ENCODE data around the gene SNX10. TPM values are rescaled to one million over a fixed set of nuclear protein-coding genes. Genes with fewer than 3 reads are reported as not detected.

SNX10 gene
- total and polyA plus RNA-seq, 2 of the 4 experiments (the other 2 are of a cell fraction) = not detected

GRCh38 chr7:26356229-26356628 lies 64.6 kb downstream of the SNX10 start:
- BruUV-seq (replicated peaks) = no TSS peak
- Histone ChIP-seq H3K4me2 (ENCODE audit: low read depth, low read length) (no peak overlapping the region), H3K9me3 (ENCODE audit: control insufficient read depth, insufficient read depth, low read length) (no peaks in the 10 kb centered on the region), H2BK120ac (ENCODE audit: low read depth, low read length) (no peak overlapping the region), H3K79me1 (ENCODE audit: low read depth in 1 of 2, low read length in 2 of 2) (no peaks in the 10 kb centered on the region), H3K27me3 (ENCODE audit: control insufficient read depth, insufficient read depth, low read length) (peaks cover 3% of the 10 kb centered on the region; the same call in 1 of the 2 replicates), H3K4me3 (ENCODE audit: insufficient read depth, low read depth, low read length) (no peak overlapping the region), H3K18ac (ENCODE audit: low read depth, low read length) (no peak overlapping the region), H4K8ac (ENCODE audit: low read depth in 2 of 2, low read length in 2 of 2) (no peak overlapping the region), H3K14ac (replicated peaks; ENCODE audit: low read depth, low read length) (no peak overlapping the region), H2AK9ac (replicated peaks; ENCODE audit: low read depth, low read length, poor library complexity) (no peak overlapping the region), H3K27ac (ENCODE audit: insufficient read depth, low read length) (no peak overlapping the region), H3K9ac (ENCODE audit: low read depth, low read length) (no peak overlapping the region), H3K4ac (ENCODE audit: low read depth, low read length) (no peak overlapping the region), H3K23ac (ENCODE audit: low read depth, low read length) (no peak overlapping the region), H3K9me1 (ENCODE audit: insufficient read depth, low read length) (no peaks in the 10 kb centered on the region), H2AFZ (replicated peaks; ENCODE audit: low read length, poor library complexity) (no peak overlapping the region), H2BK15ac (ENCODE audit: low read depth, low read length) (no peak overlapping the region), H3K36me3 (ENCODE audit: control insufficient read depth, insufficient read depth, low read length) (no peaks in the 10 kb centered on the region), H4K20me1 (ENCODE audit: insufficient read depth, low read length) (no peaks in the 10 kb centered on the region), H4K91ac (ENCODE audit: insufficient read depth, low read depth, low read length) (no peak overlapping the region), H2BK5ac (ENCODE audit: low read depth, low read length, poor library complexity, severe bottlenecking) (no peak overlapping the region), H4K5ac (ENCODE audit: low read depth, low read length) (no peak overlapping the region), H3K56ac (ENCODE audit: extremely low read depth, insufficient read depth, low read length) (no peak overlapping the region), H2BK20ac (ENCODE audit: low read depth, low read length) (no peak overlapping the region), H2AK5ac (ENCODE audit: low read depth, low read length) (no peak overlapping the region), H3K4me1 (ENCODE audit: control insufficient read depth, insufficient read depth, low read length) (no peaks in the 10 kb centered on the region)
- DNase-seq (no peak), ATAC-seq (ENCODE audit: low read depth) (no peak)
- WGBS, 2 experiments (ENCODE audit: extremely low coverage in 2 of 2, insufficient read length in 1 of 2) = no CpG with 5 or more reads among the region's 3 CpGs
- ChIA-PET CTCF (interaction anchor here (0.8 kb wide), 1 partner anchor 312 kb away, joined by 3 read pairs; no protein-coding TSS in a partner anchor), POLR2A (ENCODE audit: unreplicated experiment) (no interaction called here)
- dilution Hi-C loops (cut with HindIII; ENCODE audit: low sequenced_read_pairs, unreplicated experiment) = no loop called here
- intact Hi-C loops (cut with micrococcal nuclease) = loop anchor here (5.0 kb wide), 2 partner anchors 154 to 444 kb away; partner anchors contain the start of genes CBX3 and HNRNPA2B1
- no peak for TF ChIP-seq BHLHE40 (IDR thresholded peaks at IDR 0.05; ENCODE audit: low read depth, low read length)
- TF ChIP-seq NFE2L2 (IDR thresholded peaks at IDR 0.05; ENCODE audit: low read depth, low read length) = no peak
- TF ChIP-seq RFX5 (IDR thresholded peaks at IDR 0.05; ENCODE audit: low read depth, low read length) = no peak
- no peak for TF ChIP-seq USF2 (IDR thresholded peaks at IDR 0.05; ENCODE audit: low read depth, low read length)
- TF ChIP-seq CTCF (conservative IDR thresholded peaks at IDR 0.05; ENCODE audit: low read depth, low read length) = no peak
- TF ChIP-seq CHD1 (IDR thresholded peaks at IDR 0.05; ENCODE audit: low read depth, low read length) = no peak
- no peak for TF ChIP-seq RCOR1 (IDR thresholded peaks at IDR 0.05; ENCODE audit: insufficient replicate concordance, low read length)
- TF ChIP-seq MAZ (IDR thresholded peaks at IDR 0.05; ENCODE audit: borderline replicate concordance, low read depth, low read length) = no peak
- no peak for TF ChIP-seq FOS (IDR thresholded peaks at IDR 0.05; ENCODE audit: low read depth, low read length)
- no peak for TF ChIP-seq CEBPB (IDR thresholded peaks at IDR 0.05; ENCODE audit: low read depth, low read length)
- TF ChIP-seq MAFK (IDR thresholded peaks at IDR 0.05; ENCODE audit: low read depth, low read length) = no peak
- TF ChIP-seq RAD21 (IDR thresholded peaks at IDR 0.05; ENCODE audit: low read length) = no peak
- TF ChIP-seq ELK1 (IDR thresholded peaks at IDR 0.05; ENCODE audit: borderline replicate concordance, low read depth, low read length) = no peak
- TF ChIP-seq POLR2A (IDR thresholded peaks at IDR 0.05; ENCODE audit: low read depth, low read length) = no peak
- TF ChIP-seq MXI1 (IDR thresholded peaks at IDR 0.05; ENCODE audit: borderline replicate concordance, low read depth, low read length) = no peak
- no peak for TF ChIP-seq SMC3 (IDR thresholded peaks at IDR 0.05; ENCODE audit: low read depth, low read length)
- in situ Hi-C loops (cut with MboI; ENCODE audit: low sequenced_read_pairs) = no loop called here

Measured in IMR-90 (cell line).